HG03045 (cell line): ENCODE results near the gene KRT76.
"Not testable (repeated sequence)": the region's sequence is repeated elsewhere in the genome, so short reads cannot be mapped to it uniquely, and the experiment has no call there.

Experiments used
- ATAC-seq: cut with Tn5 transposase; IDR thresholded peaks from one replicate; pipeline ENCODE4 v1.9.1; 2021; ENCODE audit warnings: mild to moderate bottlenecking, moderate library complexity; ENCODE audit not compliant: unreplicated experiment

The KRT76 gene

GRCh38 chr12:52798671-52799504, 21.7 kb upstream of the KRT76 start:
- ATAC-seq, result no peak

- no peak for ATAC-seq
These were observed 21.0 kb upstream of the KRT76 start for GRCh38 chr12:52798003-52798670.

GRCh38 chr12:52797529-52797894, 20.4 kb upstream of the KRT76 start:
- no peak for ATAC-seq

- no peak for ATAC-seq
These were observed 19.8 kb upstream of the KRT76 start for GRCh38 chr12:52796839-52797528.

- no peak for ATAC-seq
These were observed 19.3 kb upstream of the KRT76 start for GRCh38 chr12:52796429-52796794.

GRCh38 chr12:52795694-52796428, 18.7 kb upstream of the KRT76 start, which contains the start of gene KRT3:
Gene KRT3, minus strand, starts transcription at chr12:52796117. Its CDS starts 75 bp downstream, at chr12:52796042.
- ATAC-seq, result no peak

- ATAC-seq, result not testable (repeated sequence)
These were observed 18.2 kb upstream of the KRT76 start for GRCh38 chr12:52795332-52795674.

GRCh38 chr12:52794479-52795331, 17.6 kb upstream of the KRT76 start:
- no peak for ATAC-seq

GRCh38 chr12:52792185-52793029, 15.3 kb upstream of the KRT76 start:
- no peak for ATAC-seq

GRCh38 chr12:52791271-52792184, 14.4 kb upstream of the KRT76 start:
- no peak for ATAC-seq

- ATAC-seq, result no peak
These were observed 13.5 kb upstream of the KRT76 start for GRCh38 chr12:52790427-52791270.

- ATAC-seq, result no peak
These were observed 12.7 kb upstream of the KRT76 start for GRCh38 chr12:52789637-52790426.

- no peak for ATAC-seq
These were observed 11.9 kb upstream of the KRT76 start for GRCh38 chr12:52788876-52789636.

- no peak for ATAC-seq
These were observed 11.2 kb upstream of the KRT76 start for GRCh38 chr12:52788192-52788875.
